HG02840 (cell line): Measurements from ENCODE around the gene CHERP.
"Not testable (repeated sequence)": the region's sequence is repeated elsewhere in the genome, so short reads cannot be mapped to it uniquely, and the experiment has no call there.

Experiments used
- ATAC-seq: cut with Tn5 transposase; IDR thresholded peaks from one replicate; pipeline ENCODE4 v1.9.1; 2021; ENCODE audit warnings: mild to moderate bottlenecking, moderate library complexity, moderate number of reproducible peaks; ENCODE audit not compliant: unreplicated experiment, low FRiP score

The CHERP gene

GRCh38 chr19:16520986-16521624, 21.1 kb downstream of the CHERP start:
- ATAC-seq, result no peak

- no peak for ATAC-seq
These were observed 21.9 kb downstream of the CHERP start for GRCh38 chr19:16520074-16520973.

- ATAC-seq, result no peak
These were observed 23.0 kb downstream of the CHERP start for GRCh38 chr19:16519230-16519687.

GRCh38 chr19:16518483-16519229, 23.6 kb downstream of the CHERP start:
- no peak for ATAC-seq

GRCh38 chr19:16518061-16518460, 24.2 kb downstream of the CHERP start:
- no peak for ATAC-seq

GRCh38 chr19:16516923-16517610, 25.2 kb downstream of the CHERP start:
- ATAC-seq, result no peak

- no peak for ATAC-seq
These were observed 25.9 kb downstream of the CHERP start for GRCh38 chr19:16516381-16516780.

- ATAC-seq, result no peak
These were observed 27.7 kb downstream of the CHERP start for GRCh38 chr19:16514383-16515019.

- ATAC-seq, result not testable (repeated sequence)
These were observed 29.6 kb downstream of the CHERP start for GRCh38 chr19:16512611-16513010.

GRCh38 chr19:16509141-16510061, 32.8 kb downstream of the CHERP start:
- ATAC-seq, result no peak

GRCh38 chr19:16508546-16508945, 33.7 kb downstream of the CHERP start:
- ATAC-seq, result no peak

- no peak for ATAC-seq
These were observed 35.3 kb downstream of the CHERP start for GRCh38 chr19:16506961-16507360.

GRCh38 chr19:16506161-16506560, 36.1 kb downstream of the CHERP start:
- not testable (repeated sequence) for ATAC-seq

GRCh38 chr19:16504271-16504670, 38.0 kb downstream of the CHERP start:
- no peak for ATAC-seq

GRCh38 chr19:16497837-16498236, 44.4 kb downstream of the CHERP start:
- ATAC-seq, result no peak

- no peak for ATAC-seq
These were observed 45.2 kb downstream of the CHERP start for GRCh38 chr19:16497042-16497441.

GRCh38 chr19:16496613-16496983, 45.6 kb downstream of the CHERP start:
- no peak for ATAC-seq

GRCh38 chr19:16495982-16496612, 46.1 kb downstream of the CHERP start, which contains the start of the genes C19orf44 and CALR3:
Gene C19orf44 (plus strand): TSS chr19:16496394. CDS start chr19:16500793, 4,399 bp downstream.
Gene CALR3 (minus strand): TSS chr19:16496167. CDS start chr19:16496129, 38 bp downstream.
- peak; percentile 97 for ATAC-seq
